GM18505 (cell line): ENCODE data around the gene TMC1.
A peak's percentile ranks its signal among the peaks of the same experiment; 100 is the strongest.

Experiments used
- ATAC-seq: cut with Tn5 transposase; IDR thresholded peaks from one replicate; pipeline ENCODE4 v1.9.1; 2021; ENCODE audit not compliant: unreplicated experiment
- POLR2A ChIP-seq: IDR thresholded peaks from 4 replicates; pipeline ENCODE4 v1.6.1; 2011; ENCODE audit warnings: borderline replicate concordance; ENCODE audit not compliant: insufficient read depth, insufficient read length; ENCODE audit errors: extremely low read depth

The TMC1 gene

DNA sequence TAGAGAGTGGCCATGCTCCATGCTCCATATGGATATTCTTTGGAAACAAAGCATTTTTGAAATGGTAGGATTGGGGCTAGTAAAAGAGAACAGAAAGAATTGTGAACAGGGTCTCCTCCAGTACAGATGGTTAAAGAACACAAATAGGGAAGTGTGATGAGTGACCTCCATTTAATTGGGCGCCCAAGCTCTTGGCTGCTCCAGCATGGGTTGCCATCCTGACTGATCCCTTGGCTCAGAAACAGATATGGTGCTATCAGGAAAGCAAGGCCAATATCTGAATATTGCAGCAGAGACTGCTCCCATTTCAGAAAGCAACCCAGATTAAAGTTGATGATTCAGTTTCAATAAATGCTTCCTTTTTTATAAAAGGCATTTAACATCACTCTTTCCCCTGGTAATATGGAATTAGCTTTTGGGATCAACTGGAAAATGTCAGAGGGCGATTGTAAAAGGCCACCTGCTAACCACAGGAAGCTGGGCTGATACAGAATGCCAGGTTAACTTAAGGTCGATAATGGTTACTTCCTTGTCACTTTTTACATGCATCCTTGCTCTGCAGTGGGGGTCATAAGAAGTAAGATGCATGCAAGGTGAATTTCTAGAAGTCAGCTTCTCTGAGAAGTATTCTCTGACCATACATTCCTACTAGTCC is 52.9 kb downstream of the TMC1 start:
- no peak for ATAC-seq
- TF ChIP-seq POLR2A, result no peak

DNA sequence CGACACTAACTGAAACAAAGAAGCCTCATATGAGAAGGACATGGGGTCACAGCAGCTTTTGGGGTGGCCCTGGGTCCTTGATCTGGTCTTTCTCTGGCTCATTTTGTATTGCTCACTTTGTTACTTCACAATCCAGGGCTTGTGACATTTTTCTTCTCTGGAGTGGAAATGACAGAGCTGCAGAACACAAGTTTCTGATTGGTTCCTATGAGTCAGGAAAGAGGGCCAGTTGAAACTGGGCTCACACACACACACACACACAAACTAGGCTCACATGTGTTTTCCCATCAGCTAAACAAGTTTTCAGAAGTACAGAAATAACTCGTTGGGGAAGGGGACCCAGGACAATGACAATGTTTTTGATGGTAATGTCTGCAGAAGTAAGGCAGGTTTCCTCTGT is 54.3 kb downstream of the TMC1 start:
- ATAC-seq, result no peak
- TF ChIP-seq POLR2A, result no peak

DNA sequence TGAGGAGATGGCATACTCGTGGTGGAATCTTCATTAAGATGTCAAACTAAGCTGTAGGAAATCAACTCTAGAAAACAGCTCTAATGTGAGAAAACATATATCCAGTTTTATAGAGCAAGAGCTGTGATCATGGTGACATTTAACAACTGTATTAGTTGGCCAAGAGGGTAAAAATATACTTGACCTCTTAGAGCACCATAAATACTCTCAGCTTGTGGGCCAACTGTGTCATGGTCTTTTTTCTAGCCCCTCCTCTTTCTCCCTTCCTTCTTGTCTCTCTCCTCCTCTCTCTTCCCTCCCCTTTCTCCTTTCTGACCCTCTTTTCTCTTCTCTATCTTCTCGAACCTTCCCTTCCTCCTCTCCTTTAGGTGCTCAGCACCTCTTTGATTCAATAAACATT is 54.7 kb downstream of the TMC1 start:
- ATAC-seq, result no peak
- no peak for TF ChIP-seq POLR2A

DNA sequence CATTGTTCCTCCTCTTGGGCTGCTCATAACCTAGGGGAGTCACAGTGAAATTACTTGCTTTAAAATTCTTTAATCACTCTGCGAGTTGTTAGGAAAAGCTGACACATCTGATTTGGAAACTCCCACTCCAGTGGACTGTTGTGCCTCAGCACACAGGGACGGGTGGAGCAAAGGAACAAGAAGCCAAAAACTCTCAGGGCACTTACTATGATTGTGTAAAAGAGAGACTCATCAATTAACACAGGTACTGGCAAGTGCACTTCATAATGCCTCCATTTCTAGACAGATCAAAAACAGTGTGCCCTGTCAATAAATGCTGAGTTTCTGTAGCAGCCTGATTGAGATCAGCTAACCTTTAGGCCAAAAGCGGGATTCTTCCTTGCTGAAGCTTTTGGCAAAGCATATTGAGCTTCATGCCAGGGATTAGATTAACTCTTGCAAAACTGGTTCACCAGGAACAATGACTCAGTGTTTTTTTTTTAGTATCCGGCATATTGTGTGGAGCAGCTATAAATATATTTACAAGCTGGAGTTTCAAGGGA is 55.9 kb downstream of the TMC1 start:
- TF ChIP-seq POLR2A, result no peak
- ATAC-seq, result no peak

DNA sequence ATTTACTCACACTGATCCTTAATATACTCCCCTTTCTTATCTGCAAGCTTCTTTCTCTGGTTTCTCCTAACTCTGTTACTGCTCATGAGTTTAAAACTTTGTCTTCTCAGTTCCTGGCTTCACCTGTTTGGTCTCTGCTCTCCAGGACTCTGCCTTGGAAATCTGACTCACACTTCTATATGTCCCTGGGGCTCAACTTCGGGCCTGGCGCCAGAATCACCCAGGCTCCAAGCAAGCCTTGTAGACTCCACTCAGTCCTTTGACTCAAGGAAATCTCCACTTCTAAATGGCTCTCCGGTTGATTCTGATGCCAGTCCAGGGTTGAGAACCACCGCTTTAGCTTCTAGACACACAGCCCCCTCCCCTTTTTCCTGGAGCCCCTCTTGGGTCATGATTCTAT is 57.8 kb downstream of the TMC1 start:
- no peak for ATAC-seq
- no peak for TF ChIP-seq POLR2A

DNA sequence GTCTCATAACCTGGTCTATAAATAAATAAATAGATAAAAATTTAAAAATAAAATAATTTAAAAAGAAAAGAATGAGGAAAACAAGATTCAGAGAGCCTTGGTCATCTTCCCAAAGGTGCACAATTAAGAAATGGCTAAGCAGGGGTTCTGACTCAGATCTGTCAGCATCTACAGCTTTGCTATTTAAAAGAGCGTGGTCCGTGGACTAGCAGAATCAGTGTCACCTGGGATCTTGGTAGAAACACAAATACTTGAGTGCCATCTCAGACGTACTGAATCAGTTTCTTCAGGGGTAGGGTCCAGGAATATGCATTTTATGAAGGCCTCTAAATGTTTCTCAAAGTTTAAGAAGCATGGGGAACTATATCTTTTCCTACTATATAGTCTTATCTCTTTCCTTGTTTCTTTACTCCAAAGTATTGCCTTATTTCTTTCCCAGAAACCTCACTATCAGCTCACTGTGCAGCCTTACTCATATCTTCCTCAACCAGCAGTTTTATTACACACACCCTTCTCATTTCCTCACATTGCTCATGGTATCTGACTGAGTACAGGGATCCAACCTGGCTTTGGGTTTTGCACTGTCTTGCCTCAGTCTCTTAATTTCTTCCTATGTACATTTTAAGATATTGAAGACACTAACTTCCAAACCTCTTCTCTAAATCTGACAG is 58.6 kb downstream of the TMC1 start:
- no peak for TF ChIP-seq POLR2A
- ATAC-seq, result no peak

DNA sequence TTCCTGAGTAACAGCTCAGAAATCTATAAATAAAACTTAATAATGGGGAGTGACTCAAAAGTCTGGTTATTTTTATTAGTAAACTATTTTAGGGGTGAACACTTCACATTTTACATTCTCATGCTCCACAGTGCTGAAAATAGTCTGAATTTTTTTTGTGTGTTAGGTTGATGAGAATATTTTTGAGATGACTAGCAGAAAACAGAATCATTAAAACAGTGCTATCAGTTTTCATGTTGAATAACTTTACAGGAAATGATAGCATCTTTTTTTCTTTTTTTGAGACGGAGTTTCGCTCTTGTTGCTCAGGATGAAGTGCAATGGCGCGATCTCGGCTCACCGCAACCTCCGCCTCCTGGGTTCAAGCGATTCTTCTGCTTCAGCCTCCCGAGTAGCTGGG is 60.3 kb downstream of the TMC1 start:
- TF ChIP-seq POLR2A, result no peak
- no peak for ATAC-seq

DNA sequence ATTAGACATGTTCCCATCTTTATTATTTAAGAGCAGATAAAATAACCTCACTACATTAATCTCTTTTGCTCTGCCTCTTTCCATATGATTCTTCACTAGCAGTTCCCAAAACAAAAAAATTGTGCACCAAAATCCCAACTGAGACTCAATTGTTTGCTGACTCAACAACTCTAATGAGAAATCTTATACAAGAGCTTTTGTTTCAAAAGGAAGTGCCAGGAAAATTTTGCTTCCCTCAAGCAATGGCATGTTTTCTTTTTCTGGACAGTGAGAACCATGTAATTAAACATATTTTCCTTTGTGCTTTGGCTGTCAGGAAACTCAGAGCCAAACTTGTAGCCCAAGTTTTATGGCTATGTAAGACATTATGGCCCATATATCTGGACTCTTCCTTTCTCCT is 62.0 kb downstream of the TMC1 start:
- TF ChIP-seq POLR2A, result no peak
- no peak for ATAC-seq

DNA sequence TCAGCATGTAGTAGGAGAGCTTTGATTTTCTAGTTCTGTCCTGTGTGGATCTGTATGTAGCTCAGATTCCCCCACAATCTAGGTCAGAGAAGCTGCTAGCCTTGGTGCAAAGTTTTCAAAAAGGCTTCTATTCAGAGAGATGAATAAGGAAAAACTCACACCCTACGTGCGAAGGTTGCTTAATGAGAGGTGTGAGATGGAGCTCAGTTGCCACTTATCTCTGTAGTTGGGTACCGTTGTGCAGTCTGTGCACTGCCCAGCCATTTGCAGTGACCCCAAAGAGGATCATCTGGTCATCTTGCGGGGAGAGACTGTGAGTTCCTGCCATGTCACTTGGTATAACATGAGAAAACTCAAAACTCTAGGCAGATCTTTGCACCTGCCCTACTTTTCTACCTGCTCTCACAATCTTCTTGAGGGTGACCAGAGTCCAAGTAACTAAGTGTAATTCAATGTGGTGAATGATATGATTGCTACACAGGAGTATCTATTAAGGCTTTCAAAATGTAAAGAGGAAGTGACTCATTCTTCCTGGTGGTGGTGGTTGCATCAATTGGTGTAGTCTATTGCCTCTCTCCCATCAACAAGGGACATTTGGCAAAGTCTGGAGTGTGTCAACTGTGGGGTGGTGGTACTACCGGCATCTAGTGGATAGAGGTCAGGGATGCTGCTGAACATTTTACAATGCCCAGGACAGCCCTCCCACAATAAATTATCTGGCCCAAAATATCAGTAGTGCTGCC is 65.2 kb downstream of the TMC1 start:
- TF ChIP-seq POLR2A, result no peak
- peak; percentile 66 for ATAC-seq

DNA sequence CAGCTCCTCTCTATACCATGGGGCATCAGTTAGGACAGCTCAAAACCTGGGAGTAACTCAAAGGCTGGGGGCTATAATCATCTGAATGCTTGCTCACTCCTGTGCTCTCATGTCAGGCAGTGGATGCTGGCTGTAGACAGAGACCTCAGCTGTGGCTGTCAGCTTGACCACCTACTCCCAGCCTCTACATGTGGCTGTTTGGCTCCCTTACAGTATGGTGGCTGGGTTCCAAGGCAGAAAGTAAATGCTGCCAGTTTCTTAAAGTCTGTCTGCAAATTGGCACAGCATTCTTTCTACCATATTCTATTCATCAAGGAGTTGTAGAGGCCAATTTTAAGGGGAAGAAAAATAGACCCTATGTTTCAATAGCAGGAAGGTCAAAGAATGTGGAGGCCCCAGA is 66.9 kb downstream of the TMC1 start:
- no peak for TF ChIP-seq POLR2A
- ATAC-seq, result no peak

DNA sequence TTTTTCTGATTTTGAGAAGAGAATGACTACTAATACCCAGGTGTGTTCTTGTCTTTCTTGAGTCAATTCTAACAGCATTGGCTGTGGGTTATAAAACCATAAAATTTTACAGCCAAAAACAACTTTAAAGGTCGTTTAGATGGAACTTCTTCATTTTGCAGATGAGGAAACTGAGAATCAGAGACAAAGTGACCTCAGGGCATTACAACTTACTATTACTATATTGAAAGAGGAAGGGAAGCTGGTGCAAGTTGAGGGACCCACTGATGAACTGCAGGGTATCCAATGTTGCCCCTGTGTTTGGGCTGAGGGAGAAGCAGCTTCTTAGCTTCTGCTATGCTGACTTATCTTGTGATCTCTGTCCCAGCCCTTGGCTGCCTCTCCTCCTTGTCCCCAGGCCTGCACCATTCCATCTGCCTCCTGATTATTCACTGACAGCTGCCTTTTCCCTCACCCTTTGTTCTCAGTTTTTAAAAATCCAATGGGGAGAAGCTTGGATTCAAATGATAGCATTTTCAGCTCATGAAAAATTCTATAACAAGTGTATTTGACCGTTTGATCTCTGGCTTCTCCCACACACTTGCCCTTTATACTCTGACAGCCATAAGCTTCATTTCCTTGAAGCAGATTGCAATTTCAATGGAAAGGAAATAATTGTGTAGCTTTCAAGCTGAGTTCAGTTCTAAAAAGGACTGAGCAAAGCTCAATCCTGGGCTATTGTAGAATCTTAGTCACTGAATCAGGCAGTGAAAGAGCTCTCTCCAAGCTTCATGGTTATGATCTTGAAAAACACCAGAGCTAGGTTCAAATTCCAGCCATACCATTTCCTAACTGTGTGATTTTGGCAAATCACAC is 68.5 kb downstream of the TMC1 start:
- no peak for TF ChIP-seq POLR2A
- no peak for ATAC-seq

DNA sequence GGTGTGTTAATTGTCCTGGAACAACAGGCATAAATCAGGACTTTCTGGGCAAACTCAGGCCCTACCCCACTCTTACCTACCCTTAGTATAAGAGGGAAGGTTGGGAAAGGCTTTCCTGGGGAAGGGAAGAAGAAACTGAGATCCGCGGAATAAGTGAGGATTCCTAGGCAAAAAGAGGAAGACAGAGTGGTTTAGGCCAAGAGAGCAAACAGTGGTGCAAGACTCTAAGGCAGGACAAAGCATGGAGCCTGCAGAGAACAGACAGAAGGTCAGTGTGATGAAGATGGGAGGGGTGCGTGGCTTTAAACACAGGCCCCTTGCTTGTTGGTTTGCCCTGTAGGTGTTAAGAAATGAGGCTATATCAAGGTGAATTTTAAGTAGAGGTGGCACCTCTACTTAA is 69.4 kb downstream of the TMC1 start:
- no peak for TF ChIP-seq POLR2A
- ATAC-seq, result no peak
